Measurements from ENCODE around the gene POGLUT2.

The POGLUT2 gene

DNA sequence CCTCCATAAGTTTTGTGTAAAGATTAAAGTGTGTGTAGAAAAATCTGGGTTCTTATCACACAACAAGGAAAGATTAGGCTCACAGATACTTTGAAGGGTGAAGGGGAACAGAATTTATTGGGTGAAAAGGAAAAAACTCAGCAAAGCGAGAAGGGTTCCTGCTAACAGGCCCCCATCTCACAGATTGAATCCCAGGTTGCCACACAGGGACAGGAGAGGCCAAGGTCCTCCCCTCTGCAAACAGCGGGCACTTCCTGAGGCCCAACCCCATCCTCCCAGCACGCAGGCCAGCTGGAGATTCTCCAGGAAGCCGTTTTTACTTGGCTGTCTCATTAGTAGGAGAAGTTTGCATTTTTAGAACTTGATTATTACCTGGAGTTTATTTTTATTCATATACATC, 31.9 kb upstream of the POGLUT2 start:
- no peak overlapping the region for H3K4me3 ChIP-seq (ENCODE audit: insufficient read depth, low read depth, low read length)
- no peaks in the 10 kb centered on the region for H3K36me3 ChIP-seq (ENCODE audit: control insufficient read depth, insufficient read depth, low read length)
- no peak overlapping the region for H3K27ac ChIP-seq (ENCODE audit: insufficient read depth, low read depth, low read length, poor library complexity, severe bottlenecking)
- H3K9me3 ChIP-seq (ENCODE audit: control insufficient read depth, low read length): no peaks in the 10 kb centered on the region
- 41 to 56% methylated on average over 2 to 4 of the region's 4 CpGs for WGBS, 2 experiments
- H3K27me3 ChIP-seq (ENCODE audit: control insufficient read depth, insufficient read depth, low read length, poor library complexity, severe bottlenecking): no peaks in the 10 kb centered on the region
- no peaks in the 10 kb centered on the region for H3K4me1 ChIP-seq (ENCODE audit: control insufficient read depth, insufficient read depth, low read length)

DNA sequence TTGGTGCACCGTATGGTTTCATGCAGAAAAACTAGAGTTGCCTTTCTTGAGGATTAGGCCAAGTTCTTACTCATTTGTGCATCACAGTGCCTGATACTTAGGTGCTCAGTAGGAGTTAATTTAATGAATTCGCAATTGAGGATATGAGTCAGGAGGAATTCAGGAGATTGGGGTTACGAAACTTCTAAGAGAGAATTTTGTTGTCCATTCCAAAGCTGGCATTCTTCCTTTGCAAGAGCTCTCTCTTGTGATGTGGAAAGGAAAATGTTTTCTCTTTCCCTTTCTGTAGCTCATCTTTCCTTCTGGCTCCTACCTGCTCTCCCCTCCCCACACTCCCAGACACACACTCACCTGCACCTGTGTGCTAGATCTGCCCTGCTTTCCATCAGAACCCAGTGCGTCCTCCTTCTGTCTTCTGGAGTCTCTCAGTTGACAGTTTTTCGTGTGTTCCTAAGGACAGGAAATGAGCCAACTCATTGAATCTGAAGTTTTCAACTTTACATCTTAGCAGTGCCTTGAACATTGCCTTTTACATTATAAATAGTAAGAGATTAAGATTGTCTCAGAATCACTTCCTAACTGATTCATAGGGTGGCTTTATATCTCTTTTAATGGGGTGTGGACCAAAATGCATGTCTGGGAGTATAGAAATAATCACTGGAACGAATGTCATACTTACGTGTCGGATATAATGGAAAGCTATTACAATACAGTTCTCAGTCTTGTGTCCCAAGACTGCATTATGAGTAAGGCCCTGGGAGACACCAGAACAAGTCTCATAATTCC, 27.3 kb upstream of the POGLUT2 start:
- no peak overlapping the region for H3K4me3 ChIP-seq (ENCODE audit: insufficient read depth, low read depth, low read length)
- peaks cover 3% of the 10 kb centered on the region for H3K36me3 ChIP-seq (ENCODE audit: control insufficient read depth, insufficient read depth, low read length)
- H3K4me1 ChIP-seq (ENCODE audit: control insufficient read depth, insufficient read depth, low read length): no peaks in the 10 kb centered on the region
- WGBS, 2 experiments: 88 to 89% methylated on average over 8 of the region's 8 CpGs
- no peaks in the 10 kb centered on the region for H3K9me3 ChIP-seq (ENCODE audit: control insufficient read depth, low read length)
- no peak overlapping the region for H3K27ac ChIP-seq (ENCODE audit: insufficient read depth, low read depth, low read length, poor library complexity, severe bottlenecking)
- no peaks in the 10 kb centered on the region for H3K27me3 ChIP-seq (ENCODE audit: control insufficient read depth, insufficient read depth, low read length, poor library complexity, severe bottlenecking)

DNA sequence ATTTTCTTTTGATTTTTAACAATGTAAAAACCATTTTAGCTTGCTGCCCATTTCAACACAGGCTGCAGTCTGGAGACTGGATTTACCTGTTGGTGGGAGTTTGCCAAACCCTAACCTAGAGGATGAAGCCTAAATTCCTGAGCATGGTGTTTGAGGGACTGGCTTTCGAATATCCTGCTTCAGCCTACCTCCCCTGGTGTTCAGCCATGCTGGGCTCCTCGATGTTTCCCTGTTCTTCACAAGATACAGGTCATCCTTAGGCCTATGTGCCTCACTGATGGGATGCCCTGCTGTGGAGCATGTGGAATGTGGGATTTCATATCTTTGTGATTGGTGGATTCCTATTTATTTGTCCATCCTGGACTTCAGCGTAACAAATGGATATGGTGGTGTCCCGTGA, 26.6 kb upstream of the POGLUT2 start:
- H3K27ac ChIP-seq (ENCODE audit: insufficient read depth, low read depth, low read length, poor library complexity, severe bottlenecking): no peak overlapping the region
- H3K36me3 ChIP-seq (ENCODE audit: control insufficient read depth, insufficient read depth, low read length): peaks cover 3% of the 10 kb centered on the region
- H3K9me3 ChIP-seq (ENCODE audit: control insufficient read depth, low read length): no peaks in the 10 kb centered on the region
- H3K27me3 ChIP-seq (ENCODE audit: control insufficient read depth, insufficient read depth, low read length, poor library complexity, severe bottlenecking): no peaks in the 10 kb centered on the region
- H3K4me1 ChIP-seq (ENCODE audit: control insufficient read depth, insufficient read depth, low read length): no peaks in the 10 kb centered on the region
- 91 to 92% methylated on average over 4 of the region's 4 CpGs for WGBS, 2 experiments
- no peak overlapping the region for H3K4me3 ChIP-seq (ENCODE audit: insufficient read depth, low read depth, low read length)

DNA sequence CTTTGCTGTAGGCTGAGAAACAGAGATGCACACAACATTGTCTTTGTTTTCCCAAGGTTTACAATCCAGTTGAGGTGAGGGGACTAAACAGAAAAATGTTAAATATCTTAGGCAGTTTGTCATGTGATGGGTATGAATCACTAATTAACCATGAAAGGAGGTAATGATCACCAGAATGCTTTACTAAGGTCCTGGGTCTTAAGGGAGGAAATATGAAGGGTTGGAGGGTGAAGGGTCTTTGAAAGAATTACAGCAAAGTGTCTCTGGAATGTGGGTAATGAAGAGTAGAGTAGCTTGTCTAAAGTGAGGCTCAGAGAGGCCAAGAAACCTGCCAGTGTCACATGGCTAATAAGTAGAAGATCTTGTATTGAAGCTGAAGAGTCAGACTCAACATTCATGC, 19.1 kb upstream of the POGLUT2 start:
- Histone ChIP-seq H3K9me3 (ENCODE audit: control insufficient read depth, low read length) (no peaks in the 10 kb centered on the region), H3K27me3 (ENCODE audit: control insufficient read depth, insufficient read depth, low read length, poor library complexity, severe bottlenecking) (no peaks in the 10 kb centered on the region), H3K36me3 (ENCODE audit: control insufficient read depth, insufficient read depth, low read length) (no peaks in the 10 kb centered on the region), H3K27ac (ENCODE audit: insufficient read depth, low read depth, low read length, poor library complexity, severe bottlenecking) (no peak overlapping the region), H3K4me1 (ENCODE audit: control insufficient read depth, insufficient read depth, low read length) (no peaks in the 10 kb centered on the region), H3K4me3 (ENCODE audit: insufficient read depth, low read depth, low read length) (no peak overlapping the region)

DNA sequence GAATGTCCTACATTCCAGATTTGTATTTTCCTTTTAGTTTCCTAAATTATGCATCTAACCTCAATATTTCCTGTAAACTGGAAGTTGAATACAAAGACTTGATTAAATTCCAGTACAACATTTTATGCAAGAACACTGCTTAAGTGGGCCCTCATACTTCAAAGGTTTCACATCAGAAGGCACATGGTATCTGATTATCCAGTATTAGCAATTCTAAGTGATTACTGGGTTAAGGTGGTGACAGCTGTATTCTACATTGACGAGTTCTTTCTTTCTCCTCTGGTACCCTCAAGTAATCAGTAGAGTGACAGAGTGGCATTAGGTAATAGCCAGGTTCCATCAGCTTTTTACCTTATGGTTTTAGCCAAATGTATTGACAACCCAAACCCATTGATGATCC, 18.5 kb upstream of the POGLUT2 start:
- no peak overlapping the region for H3K4me3 ChIP-seq (ENCODE audit: insufficient read depth, low read depth, low read length)
- H3K9me3 ChIP-seq (ENCODE audit: control insufficient read depth, low read length): no peaks in the 10 kb centered on the region
- no peaks in the 10 kb centered on the region for H3K36me3 ChIP-seq (ENCODE audit: control insufficient read depth, insufficient read depth, low read length)
- H3K27me3 ChIP-seq (ENCODE audit: control insufficient read depth, insufficient read depth, low read length, poor library complexity, severe bottlenecking): no peaks in the 10 kb centered on the region
- H3K27ac ChIP-seq (ENCODE audit: insufficient read depth, low read depth, low read length, poor library complexity, severe bottlenecking): no peak overlapping the region
- 88 to 100% methylated on average over 1 of the region's 1 CpG for WGBS, 2 experiments
- no peaks in the 10 kb centered on the region for H3K4me1 ChIP-seq (ENCODE audit: control insufficient read depth, insufficient read depth, low read length)

DNA sequence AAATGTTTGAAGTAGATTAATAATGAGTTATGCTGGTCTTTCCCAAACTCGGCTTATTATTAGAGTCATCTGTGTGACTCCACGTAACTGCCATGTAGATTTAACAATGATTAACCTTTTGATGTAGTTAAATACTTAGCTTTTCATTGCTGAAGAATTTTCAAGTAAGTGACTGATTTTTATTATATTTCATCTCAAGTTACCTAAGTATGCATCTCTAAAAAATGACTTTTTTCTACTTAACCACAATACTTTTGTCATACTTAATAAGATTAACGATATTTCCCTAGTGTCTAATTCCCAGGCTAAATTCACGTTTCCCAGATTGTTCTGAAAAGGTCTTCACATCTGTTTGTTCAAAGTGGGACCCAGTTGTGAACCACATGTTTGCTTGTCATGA, 17.9 kb upstream of the POGLUT2 start:
- Histone ChIP-seq H3K4me3 (ENCODE audit: insufficient read depth, low read depth, low read length) (no peak overlapping the region), H3K27ac (ENCODE audit: insufficient read depth, low read depth, low read length, poor library complexity, severe bottlenecking) (no peak overlapping the region), H3K9me3 (ENCODE audit: control insufficient read depth, low read length) (no peaks in the 10 kb centered on the region), H3K4me1 (ENCODE audit: control insufficient read depth, insufficient read depth, low read length) (no peaks in the 10 kb centered on the region), H3K27me3 (ENCODE audit: control insufficient read depth, insufficient read depth, low read length, poor library complexity, severe bottlenecking) (no peaks in the 10 kb centered on the region), H3K36me3 (ENCODE audit: control insufficient read depth, insufficient read depth, low read length) (no peaks in the 10 kb centered on the region)
- whole genome bisulfite sequencing, 2 experiments: 93 to 98% methylated on average over 4 of the region's 4 CpGs

DNA sequence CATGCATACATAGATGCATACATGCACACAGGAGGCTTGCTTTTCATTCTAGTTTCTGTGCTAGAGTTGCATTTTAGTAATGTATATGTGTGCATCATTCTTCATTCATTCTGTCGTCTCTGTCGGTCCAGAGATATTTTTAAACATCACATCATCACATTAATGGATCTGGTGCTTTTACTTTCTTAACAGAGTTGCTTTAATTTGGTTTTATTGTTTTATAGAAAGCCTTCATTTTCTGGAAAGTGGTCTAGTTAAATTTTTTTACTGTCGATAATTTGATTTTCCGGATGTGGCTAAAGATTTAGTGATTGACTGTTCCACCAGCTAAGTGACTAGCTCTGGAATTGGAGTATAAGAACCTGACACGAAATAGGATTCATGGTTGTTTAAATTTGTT, 17.0 kb upstream of the POGLUT2 start:
- Histone ChIP-seq H3K9me3 (ENCODE audit: control insufficient read depth, low read length) (no peaks in the 10 kb centered on the region), H3K4me3 (ENCODE audit: insufficient read depth, low read depth, low read length) (no peak overlapping the region)
- WGBS, 2 experiments: 93 to 96% methylated on average over 3 of the region's 5 CpGs

DNA sequence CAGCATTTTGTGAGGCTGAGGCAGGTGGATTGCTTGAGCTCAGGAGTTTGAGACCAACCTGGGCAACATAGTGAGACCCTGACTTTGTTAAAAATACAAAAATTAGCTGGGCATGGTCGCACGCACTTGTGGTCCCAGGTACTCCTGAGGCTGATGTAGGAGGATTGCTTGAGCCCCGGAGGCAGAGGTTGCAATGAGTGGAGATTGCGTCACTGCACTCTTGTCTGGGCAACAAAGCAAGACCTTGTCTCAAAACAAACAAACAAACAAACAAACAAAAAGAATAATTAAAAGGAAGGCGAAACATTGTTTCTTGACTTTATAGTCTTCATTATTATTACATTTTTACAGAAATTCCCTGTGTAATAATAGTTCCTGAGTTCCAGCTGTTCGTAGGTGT, 16.0 kb upstream of the POGLUT2 start:
- 71 to 76% methylated on average over 4 to 5 of the region's 6 CpGs for WGBS, 2 experiments
- Histone ChIP-seq H3K4me3 (ENCODE audit: insufficient read depth, low read depth, low read length) (no peak overlapping the region), H3K27me3 (ENCODE audit: control insufficient read depth, insufficient read depth, low read length, poor library complexity, severe bottlenecking) (no peaks in the 10 kb centered on the region), H3K9me3 (ENCODE audit: control insufficient read depth, low read length) (no peaks in the 10 kb centered on the region), H3K36me3 (ENCODE audit: control insufficient read depth, insufficient read depth, low read length) (no peaks in the 10 kb centered on the region), H3K4me1 (ENCODE audit: control insufficient read depth, insufficient read depth, low read length) (no peaks in the 10 kb centered on the region), H3K27ac (ENCODE audit: insufficient read depth, low read depth, low read length, poor library complexity, severe bottlenecking) (no peak overlapping the region)

More for the DNA sequence above, 17.0 kb upstream of the POGLUT2 start:
- no peak overlapping the region for H3K27ac ChIP-seq (ENCODE audit: insufficient read depth, low read depth, low read length, poor library complexity, severe bottlenecking)
- no peaks in the 10 kb centered on the region for H3K27me3 ChIP-seq (ENCODE audit: control insufficient read depth, insufficient read depth, low read length, poor library complexity, severe bottlenecking)
- H3K4me1 ChIP-seq (ENCODE audit: control insufficient read depth, insufficient read depth, low read length): no peaks in the 10 kb centered on the region
- H3K36me3 ChIP-seq (ENCODE audit: control insufficient read depth, insufficient read depth, low read length): no peaks in the 10 kb centered on the region

DNA sequence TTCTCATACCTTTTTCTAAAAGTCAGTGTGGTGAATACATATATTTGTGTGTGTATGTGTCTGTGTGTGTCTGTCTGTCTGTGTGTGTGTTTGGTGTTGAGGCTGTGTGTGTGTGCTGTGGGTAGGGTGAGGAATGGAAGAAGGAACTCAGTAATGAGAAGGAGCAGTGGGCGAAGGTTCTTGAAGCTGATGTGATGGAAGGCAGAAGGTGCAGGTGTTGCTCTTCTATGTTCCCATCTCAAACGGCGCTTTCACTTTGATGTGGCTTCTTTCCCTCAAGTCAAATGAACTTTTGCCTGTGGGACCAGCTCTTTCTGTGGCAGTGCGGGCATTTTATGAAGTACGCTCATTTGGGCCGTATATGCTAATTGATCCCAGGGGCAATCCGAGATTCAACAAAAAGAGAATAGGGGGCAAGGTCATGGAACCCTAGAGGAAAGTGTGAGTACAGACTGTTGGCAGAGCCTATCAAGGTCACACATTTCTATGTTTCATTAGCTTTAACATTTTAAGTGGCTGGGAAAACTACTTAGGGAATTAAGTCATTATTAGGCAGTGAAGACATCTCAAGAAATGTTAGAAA, 15.3 kb upstream of the POGLUT2 start:
- Histone ChIP-seq H3K27me3 (ENCODE audit: control insufficient read depth, insufficient read depth, low read length, poor library complexity, severe bottlenecking) (no peaks in the 10 kb centered on the region), H3K27ac (ENCODE audit: insufficient read depth, low read depth, low read length, poor library complexity, severe bottlenecking) (no peak overlapping the region), H3K4me1 (ENCODE audit: control insufficient read depth, insufficient read depth, low read length) (no peaks in the 10 kb centered on the region), H3K4me3 (ENCODE audit: insufficient read depth, low read depth, low read length) (no peak overlapping the region), H3K9me3 (ENCODE audit: control insufficient read depth, low read length) (no peaks in the 10 kb centered on the region), H3K36me3 (ENCODE audit: control insufficient read depth, insufficient read depth, low read length) (no peaks in the 10 kb centered on the region)
- 90 to 94% methylated on average over 7 of the region's 7 CpGs for WGBS, 2 experiments

DNA sequence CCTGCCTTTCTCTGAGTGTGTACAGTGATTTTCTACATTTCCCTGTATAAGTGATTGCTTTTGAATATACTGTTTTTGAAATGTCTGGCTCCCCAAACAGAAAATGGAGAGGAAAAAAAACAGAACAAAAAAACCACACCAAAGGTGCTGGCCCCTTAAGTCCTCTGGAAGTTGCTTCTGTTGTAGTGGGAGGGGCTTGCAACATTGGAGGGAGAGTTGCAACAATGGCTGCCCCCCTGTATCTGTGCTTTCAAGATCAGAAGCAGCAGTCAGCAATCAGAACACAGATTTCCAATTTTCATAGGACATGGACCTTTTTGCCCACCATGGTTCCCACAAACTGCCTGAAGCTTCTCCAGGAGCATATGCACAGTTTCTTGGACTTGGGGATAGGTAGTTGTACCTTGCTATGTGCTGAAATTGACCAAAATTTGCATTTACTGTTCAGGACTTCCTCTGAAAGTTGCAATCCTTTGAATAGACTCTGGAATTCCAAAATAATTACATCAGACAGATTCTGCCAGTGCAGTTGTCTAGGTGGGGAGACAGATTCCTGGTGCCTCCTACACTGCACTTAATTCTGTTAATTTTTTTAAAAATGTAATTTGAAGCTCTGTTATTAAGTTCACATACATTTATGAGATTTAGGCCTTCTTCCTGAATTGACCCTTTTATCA, 14.0 kb upstream of the POGLUT2 start:
- Histone ChIP-seq H3K9me3 (ENCODE audit: control insufficient read depth, low read length) (no peaks in the 10 kb centered on the region), H3K4me3 (ENCODE audit: insufficient read depth, low read depth, low read length) (no peak overlapping the region), H3K4me1 (ENCODE audit: control insufficient read depth, insufficient read depth, low read length) (no peaks in the 10 kb centered on the region), H3K36me3 (ENCODE audit: control insufficient read depth, insufficient read depth, low read length) (no peaks in the 10 kb centered on the region), H3K27ac (ENCODE audit: insufficient read depth, low read depth, low read length, poor library complexity, severe bottlenecking) (no peak overlapping the region), H3K27me3 (ENCODE audit: control insufficient read depth, insufficient read depth, low read length, poor library complexity, severe bottlenecking) (no peaks in the 10 kb centered on the region)
